Fibroblast of lung (primary cell): ENCODE data around the gene SPSB2.

Source experiments
- EZH2 ChIP-seq: IDR thresholded peaks from 2 replicates; pipeline ENCODE4 v1.5.1; 2012; ENCODE audit warnings: low read length, control low read depth, mild to moderate bottlenecking; ENCODE audit errors: missing control alignments
- TF ChIP-seq, protein P1 (sequence below), 2 donors: IDR thresholded peaks in 1 of 2; conservative IDR thresholded peaks in 1 of 2; 1 replicate in 1 of 2; 2 replicates in 1 of 2; pipeline ENCODE4 v1.5.1; 2011 to 2012; ENCODE audit warnings: low read length in 2 of 2, control low read depth in 1 of 2, inconsistent platforms in 1 of 2, low read depth in 1 of 2, mild to moderate bottlenecking in 1 of 2

DNA sequence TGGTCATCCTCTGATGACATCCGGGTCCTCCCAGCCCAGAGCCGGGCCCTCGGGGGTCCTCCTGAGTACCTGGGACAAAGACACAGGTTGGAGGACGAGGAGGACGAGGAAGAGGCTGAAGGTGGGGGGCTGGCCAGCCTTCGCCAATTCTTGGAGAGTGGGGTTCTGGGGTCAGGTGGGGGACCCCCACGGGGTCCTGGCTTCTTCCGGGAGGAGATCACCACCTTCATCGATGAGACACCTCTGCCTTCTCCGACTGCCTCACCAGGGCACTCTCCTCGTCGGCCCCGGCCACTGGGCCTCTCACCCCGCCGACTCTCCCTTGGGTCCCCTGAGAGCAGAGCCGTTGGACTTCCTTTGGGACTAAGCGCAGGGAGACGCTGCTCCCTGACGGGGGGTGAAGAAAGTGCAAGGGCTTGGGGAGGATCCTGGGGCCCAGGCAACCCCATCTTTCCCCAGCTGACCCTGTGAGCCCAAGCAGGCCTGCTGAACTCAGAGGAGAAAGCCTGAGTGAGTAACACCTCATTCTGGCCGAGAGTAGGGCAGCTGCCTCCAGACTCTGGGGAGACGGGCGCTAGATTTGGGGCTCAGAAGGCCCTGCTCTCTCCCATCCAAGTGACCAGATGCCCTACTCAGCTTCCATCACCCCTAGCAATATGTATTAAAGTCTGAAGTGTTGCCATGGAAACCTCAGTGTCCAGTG, 46.2 kb downstream of the SPSB2 start:
- TF ChIP-seq, protein P1, sequence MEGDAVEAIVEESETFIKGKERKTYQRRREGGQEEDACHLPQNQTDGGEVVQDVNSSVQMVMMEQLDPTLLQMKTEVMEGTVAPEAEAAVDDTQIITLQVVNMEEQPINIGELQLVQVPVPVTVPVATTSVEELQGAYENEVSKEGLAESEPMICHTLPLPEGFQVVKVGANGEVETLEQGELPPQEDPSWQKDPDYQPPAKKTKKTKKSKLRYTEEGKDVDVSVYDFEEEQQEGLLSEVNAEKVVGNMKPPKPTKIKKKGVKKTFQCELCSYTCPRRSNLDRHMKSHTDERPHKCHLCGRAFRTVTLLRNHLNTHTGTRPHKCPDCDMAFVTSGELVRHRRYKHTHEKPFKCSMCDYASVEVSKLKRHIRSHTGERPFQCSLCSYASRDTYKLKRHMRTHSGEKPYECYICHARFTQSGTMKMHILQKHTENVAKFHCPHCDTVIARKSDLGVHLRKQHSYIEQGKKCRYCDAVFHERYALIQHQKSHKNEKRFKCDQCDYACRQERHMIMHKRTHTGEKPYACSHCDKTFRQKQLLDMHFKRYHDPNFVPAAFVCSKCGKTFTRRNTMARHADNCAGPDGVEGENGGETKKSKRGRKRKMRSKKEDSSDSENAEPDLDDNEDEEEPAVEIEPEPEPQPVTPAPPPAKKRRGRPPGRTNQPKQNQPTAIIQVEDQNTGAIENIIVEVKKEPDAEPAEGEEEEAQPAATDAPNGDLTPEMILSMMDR (conservative IDR thresholded peaks at IDR 0.05 in 1 of 2, IDR thresholded peaks at IDR 0.05 in 1 of 2; ENCODE audit: low read depth in 1 of 2, low read length in 2 of 2): no peak
- TF ChIP-seq EZH2: no peak
